Prostate gland (tissue), 2 donors: Measurements from ENCODE around the gene MAML3.

Experiments
- CTCF ChIP-seq, 4 experiments: fragments of 200-600 bp in 2 of 4; fragments of 450-650 bp in 2 of 4; sonication (generic) in 2 of 4; IDR thresholded peaks; 1 replicate in 3 of 4; 2 replicates in 1 of 4; pipeline ENCODE4 v1.5.1; 2016 to 2019; ENCODE audit warnings: antibody characterized with exemption in 4 of 4, mild to moderate bottlenecking in 2 of 4, moderate library complexity in 2 of 4
- POLR2A ChIP-seq: fragments of 450-650 bp; IDR thresholded peaks from one replicate; pipeline ENCODE4 v1.6.1; 2016; ENCODE audit warnings: antibody characterized with exemption, mild to moderate bottlenecking
- POLR2AphosphoS5 ChIP-seq: sonication (generic); formaldehyde crosslinking; IDR thresholded peaks from one replicate; pipeline ENCODE4 v1.6.1; 2017; ENCODE audit warnings: antibody characterized with exemption

- TF ChIP-seq CTCF (IDR thresholded peaks at IDR 0.05) (peak; percentile 16 to 51 (median 46)), POLR2A (no peak), POLR2AphosphoS5 (no peak)
Observed at GRCh38 chr4:140052050-140052449, 101.9 kb downstream of the MAML3 start.
